Bronchial epithelial cell (primary cell): ENCODE measurements around the gene MICAL3. TPM values are rescaled to one million over a fixed set of nuclear protein-coding genes. Genes with fewer than 3 reads are reported as not detected.
"Not testable (repeated sequence)": the region's sequence is repeated elsewhere in the genome, so short reads cannot be mapped to it uniquely, and the experiment has no call there.

Experiments used
- DNase-seq: peaks from one replicate; pipeline ENCODE4 v3.0.0-alpha.2; 2010; ENCODE audit warnings: low read depth
- FAIRE-seq: peaks from 2 replicates; lab custom pipeline; 2011; peaks lifted over from hg19 to GRCh38; lab: Jason Lieb, UNC
- H3K27me3 ChIP-seq: 2 replicates; pipeline ENCODE4 v1.5.1; 2011; ENCODE audit warnings: low read length; ENCODE audit not compliant: control insufficient read depth, insufficient read depth
- H3K36me3 ChIP-seq: 2 replicates; pipeline ENCODE4 v1.5.1; 2011; ENCODE audit warnings: low read length; ENCODE audit not compliant: control insufficient read depth, insufficient read depth
- H3K4me3 ChIP-seq: 2 replicates; pipeline ENCODE4 v1.5.1; 2011; ENCODE audit warnings: mild to moderate bottlenecking, low read depth, low read length, control low read depth
- CTCF ChIP-seq: IDR thresholded peaks from 2 replicates; pipeline ENCODE4 v1.5.1; 2011; ENCODE audit warnings: mild to moderate bottlenecking, moderate library complexity, low read length, control low read depth, inconsistent platforms; ENCODE audit not compliant: insufficient read depth, severe bottlenecking
- total RNA-seq: library from RNA; depleted of rRNA; stranded (reverse); fragments of >200 nt; gene quantifications from 2 replicates; pipeline ENCODE4 v1.2.1, GENCODE V29; 2014

MICAL3 gene
- total RNA-seq, 1 donor from 2014 or later: 13.4 TPM

GRCh38 chr22:17878941-17879340 is 145.4 kb downstream of the MICAL3 start:
- peak; percentile 28 for FAIRE-seq
- Histone ChIP-seq H3K36me3 (peaks cover 31% of the 10 kb centered on the region), H3K27me3 (no peaks in the 10 kb centered on the region), H3K4me3 (no peak overlapping the region)
- no peak for DNase-seq
- no peak for TF ChIP-seq CTCF

- peaks cover 29% of the 10 kb centered on the region for H3K36me3 ChIP-seq
- no peak for FAIRE-seq
- TF ChIP-seq CTCF: no peak
- H3K4me3 ChIP-seq: no peak overlapping the region
- DNase-seq: no peak
- no peaks in the 10 kb centered on the region for H3K27me3 ChIP-seq
Observed at GRCh38 chr22:17878186-17878694, 146.1 kb downstream of the MICAL3 start.

DNA sequence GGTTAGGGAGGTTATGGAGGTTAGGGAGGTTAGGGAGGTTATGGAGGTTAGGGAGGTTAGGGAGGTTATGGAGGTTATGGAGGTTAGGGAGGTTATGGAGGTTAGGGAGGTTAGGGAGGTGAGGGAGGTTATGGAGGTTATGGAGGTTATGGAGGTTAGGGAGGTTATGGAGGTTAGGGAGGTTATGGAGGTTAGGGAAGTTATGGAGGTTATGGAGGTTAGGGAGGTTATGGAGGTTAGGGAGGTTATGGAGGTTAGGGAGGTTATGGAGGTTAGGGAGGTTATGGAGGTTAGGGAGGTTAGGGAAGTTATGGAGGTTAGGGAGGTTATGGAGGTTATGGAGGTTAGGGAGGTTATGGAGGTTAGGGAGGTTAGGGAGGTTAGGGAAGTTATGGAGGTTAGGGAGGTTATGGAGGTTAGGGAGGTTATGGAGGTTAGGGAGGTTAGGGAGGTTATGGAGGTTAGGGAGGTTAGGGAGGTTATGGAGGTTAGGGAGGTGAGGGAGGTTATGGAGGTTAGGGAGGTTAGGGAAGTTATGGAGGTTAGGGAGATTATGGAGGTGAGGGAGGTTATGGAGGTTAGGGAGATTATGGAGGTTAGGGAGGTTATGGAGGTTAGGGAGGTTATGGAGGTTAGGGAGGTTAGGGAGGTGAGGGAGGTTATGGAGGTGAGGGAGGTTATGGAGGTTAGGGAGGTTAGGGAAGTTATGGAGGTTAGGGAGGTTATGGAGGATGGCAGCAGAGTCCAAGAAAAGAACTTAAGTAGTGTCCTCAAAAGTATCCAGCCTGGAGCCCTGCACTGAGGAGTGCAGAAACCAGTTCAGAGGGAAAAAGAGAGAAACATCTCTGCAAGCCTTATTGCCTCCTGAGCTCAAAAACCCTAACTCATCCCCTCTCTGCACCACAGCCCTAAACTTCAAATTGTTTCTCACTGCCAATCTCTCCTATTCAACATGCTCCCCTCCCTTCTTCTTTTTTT is 147.2 kb downstream of the MICAL3 start:
- H3K36me3 ChIP-seq: peaks cover 28% of the 10 kb centered on the region
- not testable (repeated sequence) for H3K27me3 ChIP-seq, FAIRE-seq, DNase-seq, H3K4me3 ChIP-seq

DNA sequence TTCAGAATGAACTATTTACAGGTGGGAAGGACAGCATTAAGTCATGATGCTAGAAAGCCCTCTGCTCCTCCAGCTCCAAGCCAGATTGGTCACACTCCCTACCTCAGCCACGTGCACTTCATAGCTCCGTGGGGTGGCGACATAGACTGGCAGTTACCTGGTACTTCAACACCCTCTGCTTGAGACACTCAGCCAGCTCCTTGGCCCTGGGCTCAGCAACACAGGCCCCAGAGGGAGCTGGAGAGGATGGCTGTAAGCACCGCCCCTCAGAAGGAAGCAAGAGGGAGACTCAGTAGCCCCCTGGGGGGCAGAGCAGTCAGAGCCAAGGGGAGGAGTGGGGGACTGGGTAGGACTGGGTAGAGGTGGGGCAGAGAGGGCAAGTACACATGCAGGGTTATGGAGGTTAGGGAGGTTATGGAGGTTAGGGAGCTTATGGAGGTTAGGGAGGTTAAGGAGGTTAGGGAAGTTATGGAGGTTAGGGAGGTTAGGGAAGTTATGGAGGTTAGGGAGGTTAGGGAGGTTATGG is 148.0 kb downstream of the MICAL3 start:
- no peak for DNase-seq
- no peak overlapping the region for H3K4me3 ChIP-seq
- H3K36me3 ChIP-seq: peaks cover 27% of the 10 kb centered on the region
- no peak for FAIRE-seq
- H3K27me3 ChIP-seq: no peaks in the 10 kb centered on the region
- TF ChIP-seq CTCF: no peak

- Histone ChIP-seq H3K4me3 (no peak overlapping the region), H3K27me3 (no peaks in the 10 kb centered on the region), H3K36me3 (peaks cover 29% of the 10 kb centered on the region)
- TF ChIP-seq CTCF: no peak
- no peak for DNase-seq
- FAIRE-seq: no peak
Observed at GRCh38 chr22:17875631-17876030, 148.7 kb downstream of the MICAL3 start.

DNA sequence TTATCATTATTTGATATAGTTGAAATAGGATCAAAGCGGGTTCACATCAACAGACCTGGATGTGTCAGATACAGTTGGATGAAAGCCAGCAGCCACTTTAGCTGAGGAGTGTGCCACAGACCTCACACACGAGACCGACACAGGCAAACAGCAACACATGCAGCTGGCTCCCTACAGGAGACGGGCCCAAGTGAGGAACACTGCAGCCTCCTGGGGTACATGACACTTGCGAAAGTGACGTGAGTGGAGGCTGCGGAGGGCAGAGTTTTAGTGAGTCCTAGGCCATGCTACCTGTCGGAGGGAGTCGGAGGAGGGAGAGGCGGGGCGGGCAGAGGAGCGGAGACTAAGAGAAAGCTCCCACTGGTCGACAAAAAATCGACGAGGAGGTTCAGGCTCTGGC is 149.2 kb downstream of the MICAL3 start:
- DNase-seq (no peak), FAIRE-seq (no peak)
- Histone ChIP-seq H3K36me3 (peaks cover 28% of the 10 kb centered on the region), H3K27me3 (no peaks in the 10 kb centered on the region), H3K4me3 (no peak overlapping the region)
- no peak for TF ChIP-seq CTCF
